ENCODE measurements around the gene TACR1.

GRCh38 chr2:75094405-75094804, 104.9 kb downstream of the TACR1 start:
- TF ChIP-seq CTCF (IDR thresholded peaks at IDR 0.05) (no peak), POLR2A (IDR thresholded peaks at IDR 0.05) (no peak)

Data from esophagus squamous epithelium (tissue), 4 donors.